Activated CD8-positive, alpha-beta T cell treated with anti-CD3 and anti-CD28 coated beads, Interleukin-2, amount 10 ng/mL, durations not matched to agents 7 days and 5 days (primary cell): Measurements from ENCODE around the gene SEMA3G. TPM values are rescaled to one million over a fixed set of nuclear protein-coding genes. Genes with fewer than 3 reads are reported as not detected.

ENCODE experiments used
- ATAC-seq: fragments of 150-1000 bp; cut with Tn5 transposase; one replicate; pipeline ENCODE4 v1.10.0; 2021; ENCODE audit warnings: moderate library complexity
- CTCF ChIA-PET: fragments of 350-600 bp; sonication (Branson Sonifier 250); formaldehyde crosslinking; loops from one replicate; lab custom pipeline; 2021; ENCODE audit warnings: antibody characterized with exemption; lab: Charles Lee
- POLR2A ChIA-PET: fragments of 350-600 bp; sonication (Branson Sonifier 250); formaldehyde crosslinking; loops from one replicate; lab custom pipeline; 2021; ENCODE audit warnings: antibody characterized with exemption; lab: Charles Lee
- DNase-seq: peaks from one replicate; pipeline ENCODE4 v3.0.0-alpha.2; 2020
- H3K27ac Mint-ChIP-seq: one replicate; pipeline ENCODE4 v1.8.0; 2021; ENCODE audit warnings: mild to moderate bottlenecking, mixed read lengths
- H3K27me3 Mint-ChIP-seq: one replicate; pipeline ENCODE4 v1.8.0; 2021; ENCODE audit warnings: low read depth, mixed read lengths
- H3K36me3 Mint-ChIP-seq: one replicate; pipeline ENCODE4 v1.8.0; 2021; ENCODE audit warnings: low read depth, mixed read lengths
- H3K4me1 Mint-ChIP-seq: one replicate; pipeline ENCODE4 v1.8.0; 2021; ENCODE audit warnings: low read depth, mixed read lengths
- H3K4me3 Mint-ChIP-seq: one replicate; pipeline ENCODE4 v1.8.0; 2021; ENCODE audit warnings: mild to moderate bottlenecking, mixed read lengths
- H3K9me3 Mint-ChIP-seq: one replicate; pipeline ENCODE4 v1.8.0; 2022; ENCODE audit warnings: mixed read lengths; ENCODE audit not compliant: insufficient read depth
- total RNA-seq, 2 experiments: library from RNA; stranded (reverse); gene quantifications; one replicate each; pipeline ENCODE4 v1.2.3, GENCODE V29; 2021

SEMA3G gene
- total RNA-seq, 2 experiments from 2014 or later, result 0.13 to 0.21 TPM

GRCh38 chr3:52395503-52395865 lies 49.4 kb downstream of the SEMA3G start:
- Mint-ChIP-seq H3K36me3 (peaks cover 9% of the 10 kb centered on the region), H3K9me3 (no peaks in the 10 kb centered on the region), H3K4me3 (no peak overlapping the region), H3K27me3 (no peaks in the 10 kb centered on the region), H3K4me1 (no peaks in the 10 kb centered on the region), H3K27ac (no peak overlapping the region)
- ChIA-PET POLR2A (no interaction called here), CTCF (no interaction called here)
- ATAC-seq (no peak), DNase-seq (no peak)

DNA sequence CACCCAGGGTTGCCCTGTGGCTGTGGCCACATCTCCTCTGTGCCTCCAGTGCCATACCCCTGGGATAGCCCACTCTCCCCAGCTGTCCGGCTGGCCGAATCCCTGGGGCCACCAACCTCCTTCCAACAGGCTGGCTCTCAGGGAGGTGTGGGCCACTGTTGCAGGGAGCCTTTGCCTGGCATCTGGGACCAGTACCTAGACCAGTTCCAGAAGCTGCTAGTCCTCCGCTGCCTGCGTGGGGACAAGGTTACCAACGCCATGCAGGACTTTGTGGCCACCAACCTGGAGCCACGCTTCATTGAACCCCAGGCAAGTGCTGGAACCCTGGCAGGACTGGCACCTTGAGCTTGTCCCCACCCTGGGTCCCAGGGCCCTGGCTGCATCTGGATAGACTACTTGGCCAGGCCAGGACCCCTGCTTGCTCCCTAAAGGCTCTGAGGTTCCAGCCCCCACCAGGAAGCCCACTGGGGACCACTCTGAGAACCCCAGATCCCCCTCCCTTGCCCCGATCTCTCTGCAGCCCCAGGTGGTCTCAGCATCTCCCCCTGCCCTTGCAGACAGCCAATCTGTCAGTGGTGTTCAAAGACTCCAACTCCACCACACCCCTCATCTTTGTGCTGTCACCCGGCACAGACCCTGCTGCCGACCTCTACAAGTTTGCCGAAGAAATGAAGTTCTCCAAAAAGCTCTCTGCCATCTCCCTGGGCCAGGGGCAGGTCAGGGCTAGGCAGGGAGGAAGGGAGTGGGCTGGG lies 50.0 kb downstream of the SEMA3G start:
- H3K27ac Mint-ChIP-seq, result no peak overlapping the region
- H3K36me3 Mint-ChIP-seq, result peaks cover 6% of the 10 kb centered on the region

GRCh38 chr3:52393959-52394670 lies 50.8 kb downstream of the SEMA3G start:
- ChIA-PET CTCF (no interaction called here), POLR2A (no interaction called here)
- no peak for ATAC-seq
- no peaks in the 10 kb centered on the region for H3K9me3 Mint-ChIP-seq
- no peaks in the 10 kb centered on the region for H3K4me1 Mint-ChIP-seq
- H3K27me3 Mint-ChIP-seq, result no peaks in the 10 kb centered on the region
- DNase-seq, result no peak
- H3K27ac Mint-ChIP-seq, result no peak overlapping the region
- H3K4me3 Mint-ChIP-seq, result no peak overlapping the region
- H3K36me3 Mint-ChIP-seq, result peaks cover 6% of the 10 kb centered on the region

More for the DNA sequence above, 50.0 kb downstream of the SEMA3G start:
- DNase-seq (no peak), ATAC-seq (no peak)
- ChIA-PET POLR2A (no interaction called here), CTCF (no interaction called here)
- Mint-ChIP-seq H3K9me3 (no peaks in the 10 kb centered on the region), H3K27me3 (no peaks in the 10 kb centered on the region), H3K4me3 (no peak overlapping the region), H3K4me1 (no peaks in the 10 kb centered on the region)

DNA sequence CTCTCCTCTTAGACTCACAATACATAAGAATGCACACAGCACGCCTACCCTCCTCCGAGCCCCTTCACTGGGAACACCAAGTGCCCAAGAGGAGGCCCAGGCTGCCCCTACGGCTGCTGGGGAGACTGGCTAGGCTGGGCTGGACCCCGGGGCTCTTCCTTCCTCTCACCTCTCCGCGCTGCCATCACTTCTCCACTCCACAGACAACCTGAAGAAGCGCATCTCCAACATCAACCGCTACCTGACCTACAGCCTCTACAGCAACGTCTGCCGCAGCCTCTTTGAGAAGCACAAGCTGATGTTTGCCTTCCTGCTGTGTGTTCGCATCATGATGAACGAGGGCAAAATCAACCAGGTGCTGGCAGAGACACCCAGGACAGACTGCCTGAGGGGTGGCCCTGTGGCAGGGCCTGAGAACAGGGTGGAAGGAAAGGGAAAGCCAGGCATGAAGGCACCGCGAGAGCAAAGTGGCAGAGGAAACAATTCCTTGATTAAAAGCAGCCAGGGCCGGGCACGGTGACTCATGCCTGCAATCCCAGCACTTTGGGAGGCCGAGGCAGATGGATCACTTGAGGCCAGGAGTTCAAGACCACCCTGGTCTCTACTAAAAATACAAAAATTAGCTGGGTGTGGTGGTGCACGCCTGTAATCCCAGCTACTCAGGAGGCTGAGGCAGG lies 51.6 kb downstream of the SEMA3G start:
- Mint-ChIP-seq H3K4me1 (no peaks in the 10 kb centered on the region), H3K36me3 (peaks cover 6% of the 10 kb centered on the region), H3K4me3 (no peak overlapping the region), H3K27me3 (no peaks in the 10 kb centered on the region), H3K27ac (no peak overlapping the region), H3K9me3 (no peaks in the 10 kb centered on the region)
- ATAC-seq (no peak), DNase-seq (no peak)
- CTCF ChIA-PET, result no interaction called here
- POLR2A ChIA-PET, result no interaction called here

DNA sequence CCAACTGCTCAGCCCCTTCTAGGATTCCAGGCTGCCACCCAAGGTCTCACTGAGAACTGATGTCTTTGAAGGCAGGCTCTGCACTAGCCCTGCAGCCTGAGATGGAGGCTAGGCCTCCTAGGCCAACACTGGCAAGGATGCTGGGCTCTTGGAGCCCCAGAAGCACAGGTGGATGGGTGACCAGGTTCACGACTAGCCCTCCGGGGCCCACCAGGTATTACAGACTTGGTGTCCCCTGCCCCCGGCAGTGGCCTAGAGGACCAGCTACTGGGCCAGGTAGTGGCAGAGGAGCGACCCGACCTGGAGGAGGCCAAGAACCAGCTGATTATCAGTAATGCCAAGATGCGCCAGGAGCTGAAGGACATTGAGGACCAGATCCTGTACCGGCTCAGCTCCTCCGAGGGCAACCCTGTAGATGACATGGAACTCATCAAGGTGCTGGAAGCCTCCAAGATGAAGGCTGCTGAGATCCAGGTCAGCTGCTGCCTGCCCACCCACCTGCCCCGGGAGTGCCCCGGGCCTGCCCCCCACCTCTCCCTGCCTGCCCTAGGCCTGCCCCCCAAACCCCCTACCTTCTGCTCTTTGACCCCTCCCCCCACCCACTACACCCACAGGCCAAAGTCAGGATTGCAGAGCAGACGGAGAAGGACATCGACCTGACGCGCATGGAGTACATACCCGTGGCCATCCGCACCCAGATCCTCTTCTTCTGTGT lies 52.5 kb downstream of the SEMA3G start:
- H3K4me3 Mint-ChIP-seq, result no peak overlapping the region

DNA sequence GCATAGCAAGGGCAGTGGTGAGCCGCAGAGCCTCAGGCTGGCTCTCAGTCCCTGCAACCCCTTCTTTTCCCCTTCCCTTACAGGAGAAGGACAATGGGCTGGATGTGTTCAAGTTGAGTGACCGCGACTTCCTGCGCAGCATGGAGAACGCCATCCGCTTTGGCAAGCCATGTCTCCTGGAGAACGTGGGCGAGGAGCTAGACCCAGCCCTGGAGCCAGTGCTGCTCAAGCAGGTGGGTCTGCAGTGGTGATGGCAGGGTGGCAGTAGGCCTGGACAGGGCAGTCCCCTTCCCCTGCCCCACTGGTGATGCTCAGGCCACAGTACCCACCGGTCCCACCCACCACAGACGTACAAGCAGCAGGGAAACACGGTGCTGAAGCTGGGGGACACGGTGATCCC lies 53.8 kb downstream of the SEMA3G start:
- ChIA-PET CTCF (no interaction called here), POLR2A (no interaction called here)
- DNase-seq (no peak), ATAC-seq (no peak)
- no peaks in the 10 kb centered on the region for H3K27me3 Mint-ChIP-seq
- no peaks in the 10 kb centered on the region for H3K4me1 Mint-ChIP-seq
- H3K9me3 Mint-ChIP-seq, result no peaks in the 10 kb centered on the region
- H3K27ac Mint-ChIP-seq, result no peak overlapping the region
- H3K4me3 Mint-ChIP-seq, result no peak overlapping the region
- H3K36me3 Mint-ChIP-seq, result peaks cover 6% of the 10 kb centered on the region

More for the DNA sequence above, 52.5 kb downstream of the SEMA3G start:
- Mint-ChIP-seq H3K27me3 (no peaks in the 10 kb centered on the region), H3K27ac (no peak overlapping the region), H3K4me1 (no peaks in the 10 kb centered on the region), H3K9me3 (no peaks in the 10 kb centered on the region), H3K36me3 (peaks cover 6% of the 10 kb centered on the region)
- DNase-seq (no peak), ATAC-seq (no peak)
- CTCF ChIA-PET, result no interaction called here
- POLR2A ChIA-PET, result interaction anchor here (0.6 kb wide), 1 partner anchor 720 kb away, joined by 3 read pairs; no protein-coding TSS in a partner anchor

- H3K4me1 Mint-ChIP-seq, result peaks cover 5% of the 10 kb centered on the region
- H3K27ac Mint-ChIP-seq, result no peak overlapping the region
- no peak overlapping the region for H3K4me3 Mint-ChIP-seq
- CTCF ChIA-PET, result interaction anchor here (0.9 to 1.6 kb wide), 4 partner anchors 10 to 110 kb away, joined by 3 to 4 read pairs (median 4); partner anchors contain the start of gene WDR82
- ATAC-seq (no peak), DNase-seq (no peak)
- no peaks in the 10 kb centered on the region for H3K27me3 Mint-ChIP-seq
- H3K9me3 Mint-ChIP-seq, result no peaks in the 10 kb centered on the region
- POLR2A ChIA-PET, result no interaction called here
- H3K36me3 Mint-ChIP-seq, result peaks cover 6% of the 10 kb centered on the region
These were observed 56.0 kb downstream of the SEMA3G start for GRCh38 chr3:52388933-52389332.

- POLR2A ChIA-PET, result interaction anchor here (1.0 kb wide), 1 partner anchor 14 kb away, joined by 3 read pairs; no protein-coding TSS in a partner anchor
- DNase-seq (no peak), ATAC-seq (no peak)
- H3K36me3 Mint-ChIP-seq, result peaks cover 6% of the 10 kb centered on the region
- H3K9me3 Mint-ChIP-seq, result no peaks in the 10 kb centered on the region
- CTCF ChIA-PET, result interaction anchor here (1.2 to 1.6 kb wide), 4 partner anchors 9 to 110 kb away, joined by 3 to 4 read pairs (median 4); partner anchors contain the start of gene WDR82
- H3K27me3 Mint-ChIP-seq, result no peaks in the 10 kb centered on the region
- no peak overlapping the region for H3K27ac Mint-ChIP-seq
- no peak overlapping the region for H3K4me3 Mint-ChIP-seq
- H3K4me1 Mint-ChIP-seq, result peaks cover 5% of the 10 kb centered on the region
These were observed 56.5 kb downstream of the SEMA3G start for GRCh38 chr3:52388348-52388821.

DNA sequence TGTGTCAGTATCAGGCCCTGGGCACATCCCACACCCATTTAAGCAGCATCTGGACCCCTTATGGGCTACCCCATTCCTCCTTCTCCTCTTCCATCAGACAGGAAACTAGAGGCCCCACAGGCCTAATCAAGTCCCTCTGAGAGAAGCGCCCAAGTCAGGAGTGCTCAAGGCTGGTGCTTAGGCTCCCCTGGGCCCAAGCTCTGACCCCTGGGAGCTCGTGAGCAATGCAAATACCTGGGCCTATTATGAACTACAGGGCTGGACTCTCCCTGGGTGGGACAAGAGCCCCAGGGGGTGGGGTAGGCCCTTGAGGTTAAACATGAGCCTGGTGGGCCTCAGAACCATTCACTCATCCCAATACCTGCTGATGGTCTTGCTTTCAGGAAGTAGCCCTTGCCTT lies 57.4 kb downstream of the SEMA3G start:
- DNase-seq (no peak), ATAC-seq (no peak)
- ChIA-PET POLR2A (no interaction called here), CTCF (interaction anchor here (1.2 kb wide), 1 partner anchor 8 kb away, joined by 3 read pairs; no protein-coding TSS in a partner anchor)
- Mint-ChIP-seq H3K27ac (no peak overlapping the region), H3K4me3 (no peak overlapping the region), H3K27me3 (no peaks in the 10 kb centered on the region), H3K9me3 (no peaks in the 10 kb centered on the region), H3K36me3 (peaks cover 4% of the 10 kb centered on the region), H3K4me1 (peaks cover 5% of the 10 kb centered on the region)

DNA sequence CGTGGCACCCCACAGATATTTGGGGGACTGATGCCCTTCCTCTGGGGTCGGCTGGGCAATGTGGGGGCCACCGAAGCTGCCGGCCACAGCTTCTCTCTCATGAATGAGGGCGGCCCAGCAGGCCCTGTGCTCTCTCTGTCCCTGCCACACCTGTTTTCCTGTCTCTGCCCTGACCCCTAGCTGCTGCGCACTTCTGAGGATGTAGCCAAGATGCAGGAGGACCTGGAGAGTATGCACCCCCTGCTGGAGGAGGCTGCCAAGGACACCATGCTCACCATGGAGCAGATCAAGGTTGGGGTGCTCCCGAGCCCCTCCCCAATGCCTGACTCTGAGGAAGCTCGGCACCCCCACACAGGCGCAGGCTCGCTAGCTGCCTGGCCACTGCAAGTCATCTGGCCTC lies 59.7 kb downstream of the SEMA3G start:
- H3K36me3 Mint-ChIP-seq, result no peaks in the 10 kb centered on the region
- H3K4me3 Mint-ChIP-seq, result no peak overlapping the region
- H3K4me1 Mint-ChIP-seq, result peaks cover 5% of the 10 kb centered on the region
- no peaks in the 10 kb centered on the region for H3K27me3 Mint-ChIP-seq
- H3K27ac Mint-ChIP-seq, result no peak overlapping the region
- CTCF ChIA-PET, result interaction anchor here (0.9 to 2.8 kb wide), 8 partner anchors 9 to 197 kb away, joined by 3 to 12 read pairs (median 5); partner anchors contain the start of gene GLYCTK
- DNase-seq (peak; percentile 53), ATAC-seq (peak; percentile 70)
- POLR2A ChIA-PET, result no interaction called here
- no peaks in the 10 kb centered on the region for H3K9me3 Mint-ChIP-seq
